GM12892 (cell line): ENCODE data around the gene NCOA1.

Source experiments
- POLR2A ChIP-seq: IDR thresholded peaks from 2 replicates; pipeline ENCODE4 v1.6.1; 2011; ENCODE audit warnings: low read depth, low read length, control low read depth
- TAF1 ChIP-seq: IDR thresholded peaks from 2 replicates; pipeline ENCODE4 v1.6.1; 2011; ENCODE audit warnings: low read depth, mild to moderate bottlenecking, control low read depth, low read length, borderline replicate concordance

DNA sequence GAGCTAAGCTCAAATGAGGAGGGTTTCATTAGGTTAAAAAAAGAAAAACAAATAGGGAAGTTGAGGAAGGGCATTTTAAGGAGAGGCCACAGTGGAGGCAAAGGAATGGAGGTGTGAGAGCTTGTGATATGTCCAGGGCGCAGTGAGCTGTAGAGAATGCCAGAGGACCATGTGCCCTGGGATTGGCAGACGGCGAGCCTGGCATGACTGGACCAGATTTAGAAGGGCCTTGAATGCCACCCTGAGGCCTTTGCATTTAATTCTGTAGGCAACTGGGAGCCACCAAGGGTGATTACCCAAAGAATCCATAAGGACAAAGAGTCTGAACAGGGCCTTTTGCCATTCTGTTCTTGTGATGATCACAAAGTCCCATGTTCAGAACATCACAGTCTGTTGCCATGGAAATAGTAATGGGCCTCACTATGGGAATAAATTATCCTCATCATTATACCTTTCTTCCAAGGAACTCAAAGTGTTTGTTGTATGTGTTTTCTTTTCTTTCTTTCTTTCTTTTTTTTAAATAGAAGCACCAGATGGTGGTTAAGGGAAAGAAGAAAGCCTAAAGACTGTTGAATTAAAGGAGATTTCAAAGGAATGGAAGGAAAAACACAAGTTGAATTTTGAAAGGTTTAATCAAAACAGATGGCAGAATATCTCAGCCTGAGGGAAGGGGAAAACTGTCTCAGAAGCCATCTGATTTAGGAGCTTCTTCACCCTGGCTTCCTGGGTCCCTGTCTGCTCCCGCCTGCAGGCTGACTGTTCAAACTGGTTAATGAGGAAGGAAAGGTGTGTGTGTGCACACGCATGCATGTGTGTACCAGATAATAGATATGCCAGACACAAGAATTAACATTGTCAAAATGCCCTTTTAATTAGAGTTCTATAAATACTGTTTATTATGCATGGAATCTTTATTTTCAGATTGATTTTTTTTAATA lies 31.6 kb upstream of the NCOA1 start:
- TF ChIP-seq TAF1 (no peak), POLR2A (no peak)
